Sigmoid colon (tissue), 4 donors: ENCODE results near the gene CTBP2.

ENCODE experiments used
- EP300 ChIP-seq, 4 donors: sonication (generic); formaldehyde crosslinking; IDR thresholded peaks; one replicate each; pipeline ENCODE4 v1.6.1; 2017; ENCODE audit warnings: antibody characterized with exemption in 4 of 4
- TF ChIP-seq, protein P1 (sequence below), 4 experiments: fragments of 450-650 bp in 3 of 4; fragments of 200-600 bp in 1 of 4; IDR thresholded peaks; one replicate each; pipeline ENCODE4 v1.5.1; 2016 to 2019; ENCODE audit warnings: antibody characterized with exemption in 4 of 4, mild to moderate bottlenecking in 3 of 4, moderate library complexity in 2 of 4

DNA sequence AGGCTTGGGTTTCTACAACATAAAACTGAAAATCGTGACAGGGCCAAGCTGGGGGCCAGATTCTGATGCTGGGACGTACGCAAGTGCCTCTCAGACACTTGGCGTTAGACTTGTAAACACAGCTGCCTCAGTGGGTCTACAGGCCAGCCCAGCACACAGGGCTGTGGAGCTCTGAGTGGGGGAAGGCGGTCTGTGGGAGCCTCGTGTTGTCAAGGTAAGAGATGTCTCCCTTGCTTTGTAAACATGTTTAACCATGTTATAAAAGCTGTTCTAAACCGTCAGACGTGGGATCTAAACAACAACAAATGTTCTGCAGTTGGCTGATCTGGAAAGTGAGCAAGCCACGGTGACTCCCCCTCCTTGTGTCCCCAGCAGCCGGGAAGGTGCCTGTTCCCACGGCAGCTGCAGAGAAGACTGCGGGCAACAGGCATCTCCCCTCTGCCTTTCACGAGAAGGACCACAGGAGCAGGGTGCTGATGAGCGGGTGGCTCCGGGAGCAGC, 150.7 kb downstream of the CTBP2 start:
- TF ChIP-seq, protein P1, sequence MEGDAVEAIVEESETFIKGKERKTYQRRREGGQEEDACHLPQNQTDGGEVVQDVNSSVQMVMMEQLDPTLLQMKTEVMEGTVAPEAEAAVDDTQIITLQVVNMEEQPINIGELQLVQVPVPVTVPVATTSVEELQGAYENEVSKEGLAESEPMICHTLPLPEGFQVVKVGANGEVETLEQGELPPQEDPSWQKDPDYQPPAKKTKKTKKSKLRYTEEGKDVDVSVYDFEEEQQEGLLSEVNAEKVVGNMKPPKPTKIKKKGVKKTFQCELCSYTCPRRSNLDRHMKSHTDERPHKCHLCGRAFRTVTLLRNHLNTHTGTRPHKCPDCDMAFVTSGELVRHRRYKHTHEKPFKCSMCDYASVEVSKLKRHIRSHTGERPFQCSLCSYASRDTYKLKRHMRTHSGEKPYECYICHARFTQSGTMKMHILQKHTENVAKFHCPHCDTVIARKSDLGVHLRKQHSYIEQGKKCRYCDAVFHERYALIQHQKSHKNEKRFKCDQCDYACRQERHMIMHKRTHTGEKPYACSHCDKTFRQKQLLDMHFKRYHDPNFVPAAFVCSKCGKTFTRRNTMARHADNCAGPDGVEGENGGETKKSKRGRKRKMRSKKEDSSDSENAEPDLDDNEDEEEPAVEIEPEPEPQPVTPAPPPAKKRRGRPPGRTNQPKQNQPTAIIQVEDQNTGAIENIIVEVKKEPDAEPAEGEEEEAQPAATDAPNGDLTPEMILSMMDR (IDR thresholded peaks at IDR 0.05), result no peak
- no peak for TF ChIP-seq EP300 (IDR thresholded peaks at IDR 0.05)
